ENCODE results near the gene ATP2B3.

ATP2B3 gene

DNA sequence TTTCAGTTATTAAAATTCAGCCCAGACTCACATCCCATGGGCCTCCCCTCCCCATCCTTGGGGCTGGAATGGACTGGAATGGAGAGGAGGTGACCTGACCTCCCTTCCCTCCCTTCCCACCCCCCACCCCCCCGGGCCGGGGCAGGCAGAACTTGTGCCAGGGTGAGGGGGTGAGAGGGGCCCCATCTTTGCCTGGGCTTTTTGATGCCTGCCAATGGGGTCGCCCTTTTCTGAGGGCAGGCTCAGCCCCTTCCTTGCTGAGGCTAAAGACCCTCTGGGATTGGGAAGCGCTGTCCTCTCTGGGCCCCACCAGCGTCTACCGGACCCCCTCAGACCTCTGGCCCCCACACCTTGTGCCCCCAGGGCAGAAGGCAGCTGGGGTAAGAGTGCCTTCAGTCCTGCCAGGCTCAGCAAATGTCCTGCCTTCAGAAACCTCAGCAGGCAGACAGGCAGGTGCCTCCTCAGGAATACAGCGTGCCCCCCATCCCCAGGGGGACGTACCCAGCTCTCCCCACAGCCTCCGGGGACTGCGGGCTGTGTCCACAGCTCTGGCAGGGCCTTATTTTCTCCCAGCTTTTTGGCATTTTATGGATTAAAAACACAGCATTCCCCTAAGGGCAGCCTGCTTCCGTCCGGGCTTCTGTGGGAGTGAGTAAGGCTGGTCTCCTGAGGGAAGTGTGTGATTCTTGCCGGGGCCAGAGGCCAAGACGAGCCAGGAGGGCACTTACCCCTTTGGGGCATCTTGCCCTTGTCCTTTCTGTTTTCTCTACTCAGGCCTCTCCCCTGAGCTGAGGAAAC is 94.1 kb downstream of the ATP2B3 start:
- no peak for DNase-seq (ENCODE audit: low read depth in 2 of 2)

- no peak for DNase-seq (ENCODE audit: low read depth in 2 of 2)
These were observed 95.0 kb downstream of the ATP2B3 start for GRCh38 chrX:153612413-153612812.

DNA sequence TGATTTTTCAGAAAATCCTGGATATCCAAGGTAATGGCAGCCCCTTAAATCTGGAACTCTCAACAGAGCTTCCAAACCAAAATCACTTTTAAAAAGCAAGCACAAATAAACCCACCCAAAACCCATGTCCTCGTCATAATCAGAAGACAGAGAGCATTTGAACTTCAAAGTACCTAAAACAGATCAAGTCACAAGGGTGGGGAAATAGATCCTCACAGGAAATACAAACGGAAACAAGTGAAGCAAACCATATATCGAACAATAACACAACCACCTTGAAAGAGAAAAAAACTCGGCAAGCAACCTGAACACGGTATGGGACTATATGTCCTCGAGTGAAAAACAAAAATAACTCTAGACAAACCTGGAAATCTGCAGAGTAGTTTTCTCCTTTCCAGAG is 97.4 kb downstream of the ATP2B3 start:
- DNase-seq (ENCODE audit: low read depth in 2 of 2), result no peak

DNA sequence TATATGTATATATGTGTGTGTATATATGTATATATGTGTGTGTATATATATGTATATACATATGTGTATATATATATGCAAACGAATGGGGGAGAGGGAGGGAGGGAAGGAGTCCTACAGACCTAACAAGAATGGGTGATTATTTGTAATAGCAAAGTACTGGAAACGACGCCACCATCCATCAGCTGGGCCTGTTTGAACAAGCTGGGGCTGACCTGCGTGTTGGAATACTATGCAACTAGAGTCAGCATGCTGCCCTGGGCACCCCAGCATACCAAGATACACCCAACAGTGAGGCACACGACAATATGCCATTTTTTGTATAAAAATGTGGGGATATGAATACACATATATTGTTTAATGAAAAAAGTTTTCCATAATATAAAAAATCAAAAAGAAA is 103.1 kb downstream of the ATP2B3 start:
- DNase-seq (ENCODE audit: low read depth in 2 of 2), result no peak

- DNase-seq (ENCODE audit: low read depth in 2 of 2), result no peak
These were observed 104.6 kb downstream of the ATP2B3 start for GRCh38 chrX:153621949-153622598.

DNA sequence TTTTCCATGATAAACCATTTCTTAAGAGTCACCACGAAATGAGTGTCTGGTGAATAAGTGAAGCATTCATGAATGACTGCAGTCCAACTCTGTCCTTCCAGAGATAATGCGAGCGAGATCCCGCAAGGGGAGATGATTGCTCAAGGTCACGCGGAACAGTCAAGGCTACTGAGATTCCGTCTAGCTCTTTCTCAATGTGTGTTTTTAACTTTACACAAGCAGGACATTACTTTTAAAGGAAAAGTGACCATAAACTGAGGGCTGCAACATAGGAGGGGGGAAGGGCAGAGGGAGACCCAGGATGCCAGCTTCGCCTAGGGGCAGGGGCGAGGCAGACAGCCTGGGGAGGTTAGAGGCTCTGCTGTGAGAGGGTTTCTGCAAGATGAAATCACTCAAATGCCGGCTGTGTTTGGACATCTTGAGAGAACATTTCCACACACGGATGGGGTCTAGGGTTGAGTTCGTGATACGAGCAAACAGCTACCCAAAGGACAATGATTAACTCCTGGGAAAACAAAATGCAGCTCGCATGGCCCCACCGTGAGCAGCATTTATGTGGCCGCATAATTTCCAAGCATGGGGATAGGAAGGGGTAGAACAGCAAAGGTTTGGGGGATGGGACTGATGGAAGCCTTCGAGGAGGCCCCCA is 105.3 kb downstream of the ATP2B3 start:
- DNase-seq (ENCODE audit: low read depth in 2 of 2), result no peak

DNA sequence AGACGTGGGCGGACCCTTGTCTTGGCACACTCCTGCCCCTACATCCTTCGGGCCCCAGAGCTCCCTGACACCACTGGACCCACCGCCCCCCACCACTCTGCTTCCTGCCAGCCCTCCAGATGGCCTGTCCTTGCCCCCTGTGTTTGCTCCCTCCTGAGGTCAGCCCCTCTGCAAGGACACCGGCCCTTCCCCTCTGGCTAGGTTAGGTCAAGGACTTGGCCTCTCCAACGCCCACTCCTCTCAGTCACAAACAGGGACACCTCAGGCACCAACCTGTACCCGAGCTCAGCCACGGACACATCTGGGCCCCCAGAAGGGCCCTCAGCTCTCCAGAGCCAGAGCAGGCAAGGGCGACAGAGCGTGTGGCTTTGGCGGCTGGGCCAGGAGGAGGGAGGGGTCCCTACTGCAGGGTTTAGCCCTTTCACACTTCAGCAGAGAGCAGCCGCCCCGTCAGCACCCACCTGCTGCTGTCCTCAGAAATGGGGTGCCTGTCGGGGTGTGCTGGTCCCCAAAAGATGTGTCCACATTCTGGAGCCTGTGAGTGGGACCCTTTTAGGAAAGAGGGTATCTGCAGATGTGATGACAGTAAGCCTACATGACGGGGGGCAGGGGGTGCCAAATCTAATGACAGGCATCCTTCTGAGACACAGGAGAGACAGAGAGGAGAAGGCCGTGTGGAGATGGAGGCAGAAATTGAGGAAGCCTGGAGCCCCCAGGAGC is 106.0 kb downstream of the ATP2B3 start:
- no peak for DNase-seq (ENCODE audit: low read depth in 2 of 2)

DNA sequence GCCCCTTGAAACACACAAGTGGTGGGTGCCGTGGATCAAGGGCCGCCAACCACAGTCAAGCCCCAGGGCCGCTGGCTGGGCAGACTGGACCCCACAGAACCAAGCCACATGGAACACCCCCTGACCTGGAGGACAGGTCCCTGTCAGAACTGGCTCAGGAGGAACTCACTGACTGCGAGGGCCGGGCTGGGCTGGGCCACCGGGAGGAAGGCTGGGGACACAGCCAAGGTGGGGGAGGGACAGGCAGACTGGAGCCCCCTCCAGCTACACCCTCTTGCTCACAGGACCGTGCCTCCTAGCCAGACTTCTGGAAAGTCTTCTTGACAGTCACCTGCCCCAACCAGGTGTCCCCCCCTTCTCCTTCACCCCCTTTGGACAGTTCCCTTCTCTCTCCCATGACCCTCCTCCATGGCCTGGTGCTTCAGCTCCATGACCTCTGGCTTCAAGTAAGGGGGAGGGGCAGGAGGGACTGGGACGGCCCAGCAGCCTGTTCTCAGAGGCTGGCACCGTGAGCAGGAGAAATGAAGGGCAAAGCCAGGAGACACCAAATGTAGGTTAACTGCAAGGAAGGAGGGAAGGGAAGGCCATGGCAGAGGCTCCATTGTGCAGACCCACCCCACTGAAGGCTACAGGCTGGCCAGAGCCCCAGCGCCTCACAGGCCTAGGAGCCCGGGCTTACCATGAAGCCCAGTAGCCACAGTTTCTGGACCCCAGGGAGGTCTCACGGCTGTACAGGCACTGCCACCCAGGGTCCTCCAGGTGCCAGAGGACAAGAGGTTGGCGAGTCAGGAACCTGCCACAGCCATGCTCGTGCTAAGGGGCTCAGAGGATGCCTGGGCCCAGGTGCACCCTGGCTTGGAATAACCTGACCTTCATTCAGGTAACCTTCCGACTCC is 107.0 kb downstream of the ATP2B3 start:
- DNase-seq (ENCODE audit: low read depth in 2 of 2), result no peak

- DNase-seq (ENCODE audit: low read depth in 2 of 2), result no peak
These were observed 108.0 kb downstream of the ATP2B3 start for GRCh38 chrX:153625271-153626024.

DNA sequence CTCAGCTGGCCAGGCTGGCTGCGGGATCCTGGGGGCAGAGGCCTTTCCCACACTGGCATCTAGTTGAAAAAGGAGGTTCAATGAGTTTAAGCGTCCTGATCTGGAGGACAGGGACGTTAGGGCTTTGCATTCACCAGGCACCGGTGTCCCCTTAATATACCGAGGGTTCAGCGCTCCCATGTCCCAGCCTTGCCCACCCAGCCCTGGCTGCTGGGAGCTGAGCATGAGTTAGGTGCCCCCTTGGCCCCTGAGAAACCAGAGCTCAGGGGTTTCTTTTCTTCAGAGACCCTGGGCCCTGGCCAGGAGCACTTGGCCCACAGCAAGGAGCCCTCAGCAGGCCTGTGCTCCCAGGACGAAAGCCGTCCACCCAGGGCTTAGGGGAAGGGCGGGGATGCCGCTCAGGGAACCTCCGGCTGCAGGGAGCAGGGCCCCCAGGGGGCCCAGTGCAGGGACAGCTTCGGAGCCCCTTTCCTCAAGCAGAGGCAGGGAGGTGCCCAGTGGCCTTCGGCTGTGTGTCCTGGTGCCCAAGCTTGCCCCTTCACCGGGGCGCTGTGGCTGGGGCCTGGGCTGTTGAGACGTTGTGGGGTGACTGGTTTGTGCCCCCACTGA is 108.7 kb downstream of the ATP2B3 start:
- no peak for DNase-seq (ENCODE audit: low read depth in 2 of 2)

DNA sequence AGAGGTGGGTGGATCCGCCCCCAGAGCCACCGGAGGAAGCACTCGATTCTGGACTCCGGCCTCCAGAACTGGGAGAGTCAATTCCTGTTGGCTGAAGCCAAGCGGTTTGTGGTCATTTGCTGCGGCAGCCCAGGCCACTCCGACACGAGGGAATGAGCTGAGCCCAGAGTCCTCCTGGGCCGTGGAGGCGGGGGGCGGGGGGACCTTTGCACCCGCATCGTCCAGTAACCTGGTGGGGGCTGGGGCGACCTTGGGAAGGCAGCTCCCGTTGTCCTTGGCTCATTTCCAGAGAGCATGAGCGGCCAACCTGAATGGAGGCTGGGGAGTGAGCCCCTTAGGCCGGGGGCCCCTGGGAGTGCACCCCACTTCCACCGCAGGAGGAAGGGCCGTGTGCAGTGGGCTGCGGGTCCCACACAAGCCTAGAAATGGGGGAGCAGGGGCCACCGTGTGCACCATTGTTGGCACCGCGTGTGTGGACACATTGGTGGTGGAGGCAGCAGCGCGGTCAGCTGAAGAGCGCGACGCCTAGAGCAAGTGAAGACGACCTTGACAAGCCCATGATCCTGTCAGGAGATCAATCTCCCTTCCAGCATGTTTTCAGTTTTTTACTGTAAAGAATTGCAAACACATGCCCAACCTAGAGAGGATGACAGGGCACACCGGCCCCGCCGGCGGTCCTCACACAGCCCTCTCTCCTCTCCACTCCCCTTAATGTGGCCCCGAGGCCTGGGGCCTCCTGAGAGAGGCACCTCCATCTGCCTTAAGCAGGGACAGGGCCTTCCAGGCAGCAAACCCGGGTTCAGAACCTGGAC is 109.6 kb downstream of the ATP2B3 start:
- DNase-seq (ENCODE audit: low read depth in 2 of 2), result no peak

GRCh38 chrX:153627675-153628111 is 110.3 kb downstream of the ATP2B3 start:
- no peak for DNase-seq (ENCODE audit: low read depth in 2 of 2)

DNA sequence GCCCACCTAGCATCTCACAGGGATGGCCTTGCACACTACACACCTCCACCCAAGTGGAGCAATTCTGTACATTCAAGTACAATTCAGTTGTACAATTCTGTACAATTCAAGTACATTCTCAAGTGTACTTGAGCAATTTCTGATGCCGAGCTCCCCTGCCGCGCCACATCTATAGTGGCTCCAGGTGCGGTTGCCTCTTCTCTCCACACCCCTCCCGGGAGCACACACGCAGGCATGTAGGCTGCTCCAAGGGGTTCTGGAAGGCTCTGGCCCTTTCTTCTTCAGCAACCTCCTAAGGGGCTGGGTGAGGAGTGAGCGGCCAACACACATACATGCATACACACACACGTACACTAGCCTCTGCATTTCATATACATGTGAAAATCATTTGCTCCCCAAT is 110.7 kb downstream of the ATP2B3 start:
- DNase-seq (ENCODE audit: low read depth in 2 of 2), result no peak

DNA sequence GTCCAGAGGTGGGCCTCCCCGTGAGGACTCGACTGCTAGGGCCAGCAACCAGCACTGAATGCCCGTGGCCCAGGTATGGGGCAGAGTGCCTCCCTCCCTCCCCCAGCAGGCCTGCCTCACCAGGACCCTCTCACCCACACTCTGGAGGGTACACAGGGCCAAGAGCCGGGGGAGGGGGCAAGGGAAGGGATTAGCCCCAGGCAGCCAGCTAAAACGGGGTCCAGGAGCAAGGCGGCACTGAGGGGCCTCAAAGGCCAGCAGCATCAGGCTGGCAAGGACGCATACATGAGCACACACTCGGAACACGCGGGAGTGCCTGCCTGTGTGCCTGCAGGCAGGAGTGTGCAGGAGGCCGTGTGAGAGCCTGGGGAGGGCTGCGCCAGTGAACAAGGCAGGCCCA is 111.2 kb downstream of the ATP2B3 start:
- DNase-seq (ENCODE audit: low read depth in 2 of 2), result no peak

- no peak for DNase-seq (ENCODE audit: low read depth in 2 of 2)
These were observed 113.9 kb downstream of the ATP2B3 start for GRCh38 chrX:153631346-153631745.

DNA sequence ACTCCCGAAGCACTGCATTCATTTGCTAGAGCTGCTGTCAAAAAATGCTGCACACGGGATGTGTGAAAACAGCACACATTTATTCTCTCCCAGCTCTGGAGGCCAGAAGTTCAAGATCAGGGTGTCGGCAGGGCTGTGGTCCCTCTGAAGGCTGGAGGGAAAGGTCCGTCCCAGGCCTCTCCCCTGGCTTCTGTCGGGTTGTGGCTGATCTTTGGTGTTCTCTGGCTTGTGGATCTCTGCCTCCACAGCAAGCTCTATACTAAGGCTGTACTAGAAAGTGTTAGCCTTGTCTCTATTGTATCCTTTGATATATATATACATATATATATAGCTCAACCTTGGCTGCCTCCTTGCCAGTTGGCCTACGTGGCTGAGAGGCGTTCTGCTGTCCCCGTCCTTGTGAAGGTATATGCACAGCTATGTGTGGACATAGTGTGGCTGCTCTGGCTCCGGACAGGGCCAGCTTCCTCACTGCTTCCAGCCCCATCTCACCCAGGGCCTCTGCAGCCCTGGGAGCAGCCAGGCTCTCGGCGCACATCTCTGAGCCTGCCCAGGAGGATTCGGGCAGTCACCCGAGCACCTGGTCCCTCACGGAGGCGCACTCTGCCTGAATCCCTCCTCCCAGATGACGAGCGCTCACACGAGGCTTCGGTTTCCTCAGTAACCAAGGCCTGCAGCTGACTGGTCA is 114.6 kb downstream of the ATP2B3 start:
- DNase-seq (ENCODE audit: low read depth in 2 of 2), result no peak
